Right atrium auricular region (tissue), 2 donors: ENCODE data around the gene TRIM22. TPM values are rescaled to one million over a fixed set of nuclear protein-coding genes. Genes with fewer than 3 reads are reported as not detected.
A peak's percentile ranks its signal among the peaks of the same experiment; 100 is the strongest.
"Not testable (repeated sequence)": the region's sequence is repeated elsewhere in the genome, so short reads cannot be mapped to it uniquely, and the experiment has no call there.

Experiments used
- DNase-seq: peaks from one replicate; pipeline ENCODE4 v3.0.0-alpha.2; 2019; ENCODE audit warnings: low spot score
- H3K27ac ChIP-seq, 2 donors: fragments of 200-600 bp; sonication (generic); 1 replicate in 1 of 2; 2 replicates in 1 of 2; pipeline ENCODE4 v1.5.1; 2016 to 2019
- H3K27me3 ChIP-seq, 2 donors: fragments of 200-600 bp; sonication (generic); one replicate each; pipeline versions ENCODE4 v1.5.1 to v1.6.0; 2017 to 2019
- H3K36me3 ChIP-seq: fragments of 200-600 bp; sonication (generic); one replicate; pipeline ENCODE4 v1.5.1; 2016
- H3K4me1 ChIP-seq, 2 donors: fragments of 200-600 bp; sonication (generic); one replicate each; pipeline versions ENCODE4 v1.5.1 to v1.6.0; 2017 to 2019
- H3K4me3 ChIP-seq, 2 donors: fragments of 200-600 bp; sonication (generic); 1 replicate in 1 of 2; 2 replicates in 1 of 2; pipeline ENCODE4 v1.5.1; 2017 to 2019; ENCODE audit warnings: mild to moderate bottlenecking in 1 of 2, moderate library complexity in 1 of 2
- H3K9me3 ChIP-seq, 2 donors: fragments of 200-600 bp; sonication (generic); one replicate each; pipeline ENCODE4 v1.5.1; 2019
- CTCF ChIP-seq, 2 donors: fragments of 200-600 bp; sonication (generic); IDR thresholded peaks; one replicate each; pipeline ENCODE4 v1.5.1; 2019; ENCODE audit warnings: antibody characterized with exemption in 2 of 2
- total RNA-seq, 2 donors: library from RNA; depleted of rRNA; stranded (reverse); fragments of >200 nt; gene quantifications; one replicate each; pipeline ENCODE4 v1.1.0, GENCODE V29; 2016

TRIM22 gene
- total RNA-seq: 10 to 100 TPM in 1 of 2 donors, 1 to 10 TPM in 1; 7.6 to 12.8 TPM

- no peak for DNase-seq
- H3K4me3 ChIP-seq: peak within 1 kb of the TSS; percentile 27 to 46
- H3K4me1 ChIP-seq: peaks cover 0 to 17% of the 10 kb centered on the region in 2 donors
- no peaks in the 10 kb centered on the region for H3K36me3 ChIP-seq
- TF ChIP-seq CTCF (IDR thresholded peaks at IDR 0.05): no peak
- H3K9me3 ChIP-seq: no peaks in the 10 kb centered on the region
- peak within 1 kb of the TSS; percentile 86 to 87 for H3K27ac ChIP-seq
- no peaks in the 10 kb centered on the region for H3K27me3 ChIP-seq
Observed at GRCh38 chr11:5689551-5689983, at the start of gene TRIM22. TSS of gene TRIM22 (plus strand) at chr11:5689790. CDS start at chr11:5696233, 6,443 bp downstream.

GRCh38 chr11:5639953-5640352 is 49.6 kb upstream of the TRIM22 start:
- Histone ChIP-seq H3K36me3 (peaks cover 8% of the 10 kb centered on the region), H3K27ac (no peak overlapping the region), H3K27me3 (no peaks in the 10 kb centered on the region), H3K9me3 (no peaks in the 10 kb centered on the region), H3K4me3 (no peak overlapping the region), H3K4me1 (no peaks in the 10 kb centered on the region)
- TF ChIP-seq CTCF (IDR thresholded peaks at IDR 0.05): no peak
- DNase-seq: no peak

GRCh38 chr11:5643585-5643984 is 46.0 kb upstream of the TRIM22 start:
- DNase-seq: no peak
- no peak overlapping the region for H3K4me3 ChIP-seq
- H3K27me3 ChIP-seq: no peaks in the 10 kb centered on the region
- no peaks in the 10 kb centered on the region for H3K9me3 ChIP-seq
- no peak overlapping the region for H3K27ac ChIP-seq
- TF ChIP-seq CTCF (IDR thresholded peaks at IDR 0.05): no peak
- peaks cover 8% of the 10 kb centered on the region for H3K36me3 ChIP-seq
- no peaks in the 10 kb centered on the region for H3K4me1 ChIP-seq

GRCh38 chr11:5646139-5646538 is 43.5 kb upstream of the TRIM22 start:
- no peak for DNase-seq
- no peak for TF ChIP-seq CTCF (IDR thresholded peaks at IDR 0.05)
- no peaks in the 10 kb centered on the region for H3K4me1 ChIP-seq
- no peaks in the 10 kb centered on the region for H3K27me3 ChIP-seq
- peaks cover 8% of the 10 kb centered on the region for H3K36me3 ChIP-seq
- no peak overlapping the region for H3K4me3 ChIP-seq
- H3K9me3 ChIP-seq: no peaks in the 10 kb centered on the region
- no peak overlapping the region for H3K27ac ChIP-seq

- Histone ChIP-seq H3K4me1 (no peaks in the 10 kb centered on the region), H3K27ac (no peak overlapping the region), H3K27me3 (no peaks in the 10 kb centered on the region), H3K36me3 (no peaks in the 10 kb centered on the region), H3K4me3 (no peak overlapping the region), H3K9me3 (peaks cover 0 to 12% of the 10 kb centered on the region in 2 donors)
- no peak for TF ChIP-seq CTCF (IDR thresholded peaks at IDR 0.05)
- DNase-seq: no peak
Observed at GRCh38 chr11:5655474-5655873, 34.1 kb upstream of the TRIM22 start.

GRCh38 chr11:5656956-5657355 is 32.6 kb upstream of the TRIM22 start:
- DNase-seq, H3K9me3 ChIP-seq, H3K27me3 ChIP-seq, H3K4me1 ChIP-seq, H3K27ac ChIP-seq, H3K4me3 ChIP-seq, H3K36me3 ChIP-seq: not testable (repeated sequence)
